Endothelial cell of umbilical vein (primary cell): ENCODE measurements around the gene NUB1. TPM values are rescaled to one million over a fixed set of nuclear protein-coding genes. Genes with fewer than 3 reads are reported as not detected.

Experiments
- BruUV-seq: library from RNA; stranded (reverse); fragments of 400-500 nt; replicated peaks from 2 replicates; lab custom pipeline; 2021; lab: Mats Ljungman, UMichigan
- CTCF ChIA-PET: fragments of 300-600, 350-600 bp; sonication (Branson Sonifier 250); formaldehyde crosslinking; loops from one replicate; lab custom pipeline; 2021; ENCODE audit warnings: antibody characterized with exemption, inconsistent platforms; lab: Charles Lee
- POLR2A ChIA-PET: fragments of 300-600, 350-600 bp; sonication (Branson Sonifier 250); formaldehyde crosslinking; loops from one replicate; lab custom pipeline; 2021; ENCODE audit warnings: antibody characterized with exemption, inconsistent platforms; lab: Charles Lee
- DNase-seq: peaks from one replicate; pipeline ENCODE4 v3.0.0-alpha.2; 2011; ENCODE audit warnings: low read depth, low spot score
- FAIRE-seq: peaks from 2 replicates; lab custom pipeline; 2011; peaks lifted over from hg19 to GRCh38; lab: Jason Lieb, UNC
- H2AFZ ChIP-seq: 2 replicates; pipeline ENCODE4 v1.6.0; 2012; ENCODE audit warnings: low read depth, low read length, control low read depth, inconsistent platforms
- H3K27ac ChIP-seq: 2 replicates; pipeline ENCODE4 v1.5.1; 2011; ENCODE audit warnings: low read depth, mild to moderate bottlenecking, control low read depth, low read length, moderate library complexity; ENCODE audit not compliant: insufficient read depth
- H3K27me3 ChIP-seq, 2 experiments: 2 replicates each; pipeline versions ENCODE4 v1.6.0 to v1.6.1; 2011; ENCODE audit warnings: low read length in 2 of 2, mixed read lengths in 1 of 2; ENCODE audit not compliant: control insufficient read depth in 2 of 2, insufficient read depth in 2 of 2
- H3K36me3 ChIP-seq, 2 experiments: 2 replicates in 1 of 2; 3 replicates in 1 of 2; pipeline ENCODE4 v1.5.1; 2011; ENCODE audit warnings: low read length in 2 of 2, mild to moderate bottlenecking in 1 of 2, moderate library complexity in 1 of 2; ENCODE audit not compliant: control insufficient read depth in 2 of 2, insufficient read depth in 2 of 2; ENCODE audit errors: extremely low read depth in 1 of 2
- H3K4me1 ChIP-seq: 3 replicates; pipeline ENCODE4 v1.5.1; 2011; ENCODE audit warnings: mild to moderate bottlenecking, low read length; ENCODE audit not compliant: control insufficient read depth, insufficient read depth; ENCODE audit errors: extremely low read depth
- H3K4me2 ChIP-seq: 2 replicates; pipeline ENCODE4 v1.6.1; 2011; ENCODE audit warnings: low read length, control low read depth, mixed read lengths; ENCODE audit not compliant: insufficient read depth
- H3K4me3 ChIP-seq, 3 experiments: fragments of 200-600 bp in 1 of 3; sonication (generic), shearing (Covaris generic) in 1 of 3; replicated peaks in 1 of 3; 2 replicates each; pipeline ENCODE4 v1.5.1; 2011 to 2016; ENCODE audit warnings: control low read depth in 3 of 3, low read length in 3 of 3, mild to moderate bottlenecking in 2 of 3, inconsistent platforms in 1 of 3, low read depth in 1 of 3, moderate library complexity in 1 of 3; ENCODE audit not compliant: insufficient read depth in 1 of 3
- H3K79me2 ChIP-seq: 2 replicates; pipeline ENCODE4 v1.6.0; 2012; ENCODE audit warnings: low read length, inconsistent platforms; ENCODE audit not compliant: control insufficient read depth, insufficient read depth
- H3K9ac ChIP-seq: replicated peaks from 2 replicates; pipeline ENCODE3; 2011; ENCODE audit warnings: low read length, control low read depth; ENCODE audit not compliant: insufficient read depth; ENCODE audit errors: extremely low read depth
- H3K9me1 ChIP-seq: replicated peaks from 3 replicates; pipeline ENCODE4 v1.6.0; 2011; ENCODE audit warnings: mild to moderate bottlenecking, low read length; ENCODE audit not compliant: control insufficient read depth, insufficient read depth; ENCODE audit errors: extremely low read depth
- H3K9me3 ChIP-seq: replicated peaks from 2 replicates; pipeline ENCODE4 v1.5.1; 2012; ENCODE audit warnings: low read length, inconsistent platforms; ENCODE audit not compliant: control insufficient read depth, insufficient read depth
- H4K20me1 ChIP-seq: replicated peaks from 2 replicates; pipeline ENCODE3; 2011; ENCODE audit warnings: mild to moderate bottlenecking, low read length; ENCODE audit not compliant: control insufficient read depth, insufficient read depth; ENCODE audit errors: extremely low read depth
- CTCF ChIP-seq, 2 donors: IDR thresholded peaks; 1 replicate in 1 of 2; 2 replicates in 1 of 2; pipeline ENCODE4 v1.5.1; 2011; ENCODE audit warnings: low read length in 2 of 2, mild to moderate bottlenecking in 2 of 2, moderate library complexity in 2 of 2, control low read depth in 1 of 2, inconsistent platforms in 1 of 2, low read depth in 1 of 2; ENCODE audit not compliant: insufficient read depth in 1 of 2; ENCODE audit errors: extremely low read depth in 1 of 2
- EZH2 ChIP-seq: IDR thresholded peaks from 2 replicates; pipeline ENCODE4 v1.6.1; 2012; ENCODE audit warnings: borderline replicate concordance, low read depth, mild to moderate bottlenecking, moderate library complexity, low read length, inconsistent platforms; ENCODE audit not compliant: severe bottlenecking
- FOS ChIP-seq: IDR thresholded peaks from 2 replicates; pipeline ENCODE4 v1.6.1; 2011; ENCODE audit warnings: mild to moderate bottlenecking, low read length, moderate library complexity, borderline replicate concordance; ENCODE audit not compliant: insufficient read depth
- GATA2 ChIP-seq: IDR thresholded peaks from 2 replicates; pipeline ENCODE4 v1.7.0; 2011; ENCODE audit warnings: low read depth, mild to moderate bottlenecking, moderate library complexity, mixed read lengths, low read length; ENCODE audit not compliant: insufficient read length, insufficient read depth
- JUN ChIP-seq: IDR thresholded peaks from 2 replicates; pipeline ENCODE4 v1.6.1; 2011; ENCODE audit warnings: borderline replicate concordance, low read depth; ENCODE audit not compliant: insufficient read length, insufficient read depth
- MAX ChIP-seq: IDR thresholded peaks from 2 replicates; pipeline ENCODE4 v1.6.1; 2011; ENCODE audit not compliant: insufficient read depth, insufficient read length
- MYC ChIP-seq: IDR thresholded peaks from one replicate; pipeline ENCODE4 v1.6.1; 2011; ENCODE audit warnings: mild to moderate bottlenecking, low read depth, low read length
- POLR2A ChIP-seq: IDR thresholded peaks from 2 replicates; pipeline ENCODE4 v1.6.1; 2012; ENCODE audit warnings: low read depth, mild to moderate bottlenecking, control low read depth, low read length
- POLR2AphosphoS5 ChIP-seq: IDR thresholded peaks from 2 replicates; pipeline ENCODE4 v1.6.1; 2012; ENCODE audit warnings: low read depth, mild to moderate bottlenecking, control low read depth, low read length, moderate library complexity; ENCODE audit not compliant: insufficient read depth
- dilution Hi-C: fragments of 300-500 bp; cut with MboI; formaldehyde crosslinking; loops from one replicate; pipeline ENCODE4 v1.15.0; 2019; ENCODE audit warnings: low sequenced_read_pairs; ENCODE audit not compliant: extremely low pct_ligation_motif_present
- intact Hi-C: fragments of 100-400 bp; cut with micrococcal nuclease; formaldehyde crosslinking; loops from one replicate; pipeline ENCODE4 v1.10.0; 2022
- polyA plus RNA-seq, 4 experiments: library from polyadenylated mRNA; depleted of rRNA in 3 of 4; stranded (reverse) in 3 of 4; unstranded in 1 of 4; fragments of >200 nt; gene quantifications; 2 replicates each; pipeline versions ENCODE4 v1.2.1 to v1.2.3, GENCODE V29; 2011 to 2012; ENCODE audit warnings: missing spikeins in 1 of 4
- total RNA-seq: library from RNA; stranded (reverse); gene quantifications from 2 replicates; pipeline ENCODE4 v1.2.3, GENCODE V29; 2021

Gene NUB1
- total and polyA plus RNA-seq, 2 donors (not counting 3 experiments of a cell fraction or from before 2014, with no cell fraction given) = 28.0 to 46.2 TPM

- Histone ChIP-seq H3K9me1 (no peaks in the 10 kb centered on the region), H3K4me1 (no peaks in the 10 kb centered on the region), H3K4me2 (no peak overlapping the region), H3K9me3 (no peaks in the 10 kb centered on the region), H3K4me3 (no peak overlapping the region), H3K9ac (no peak overlapping the region), H3K27me3 (no peaks in the 10 kb centered on the region), H3K79me2 (no peaks in the 10 kb centered on the region), H3K27ac (no peak overlapping the region), H3K36me3 (no peaks in the 10 kb centered on the region), H2AFZ (no peak overlapping the region), H4K20me1 (no peaks in the 10 kb centered on the region)
- no TSS peak for BruUV-seq
- no peak for DNase-seq
- CTCF ChIA-PET = interaction anchor here (1.0 to 2.0 kb wide), 3 partner anchors 17 to 49 kb away, joined by 3 to 9 read pairs (median 3); no protein-coding TSS in a partner anchor
- dilution Hi-C loops = no loop called here
- FAIRE-seq = no peak
- POLR2A ChIA-PET = no interaction called here
- intact Hi-C loops = no loop called here
- TF ChIP-seq EZH2 (no peak), GATA2 (no peak), MYC (no peak), POLR2A (no peak), POLR2AphosphoS5 (no peak), FOS (no peak), JUN (no peak), MAX (no peak), CTCF (IDR thresholded peaks at IDR 0.05; ENCODE audit: extremely low read depth in 1 of 2, insufficient read depth in 1 of 2, low read depth in 1 of 2, low read length in 2 of 2) (no peak)
These were observed 58.3 kb downstream of the NUB1 start for GRCh38 chr7:151399906-151400305.
